NCI-H526 (cell line): Measurements from ENCODE around the gene GALNT17.
"Not testable (repeated sequence)": the region's sequence is repeated elsewhere in the genome, so short reads cannot be mapped to it uniquely, and the experiment has no call there.

ENCODE experiments used
- DNase-seq, 2 experiments: peaks; one replicate each; lab custom pipeline; 2025; lab: John Stamatoyannopoulos, UW

The GALNT17 gene

GRCh38 chr7:71165708-71166107 is 33.8 kb downstream of the GALNT17 start:
- DNase-seq = peak in 1 of 2 experiments; percentile 1

GRCh38 chr7:71171476-71171875 is 39.5 kb downstream of the GALNT17 start:
- DNase-seq = no peak

- no peak for DNase-seq
Measured at GRCh38 chr7:71173955-71174354, 42.0 kb downstream of the GALNT17 start.

- DNase-seq = no peak
Measured at GRCh38 chr7:71182438-71182935, 50.5 kb downstream of the GALNT17 start.

GRCh38 chr7:71184136-71184535 is 52.2 kb downstream of the GALNT17 start:
- no peak for DNase-seq

- DNase-seq = no peak
Measured at GRCh38 chr7:71184609-71185008, 52.7 kb downstream of the GALNT17 start.

GRCh38 chr7:71186535-71187057 is 54.7 kb downstream of the GALNT17 start:
- DNase-seq = no peak

GRCh38 chr7:71191771-71192170 is 59.8 kb downstream of the GALNT17 start:
- no peak for DNase-seq

GRCh38 chr7:71193099-71193810 is 61.3 kb downstream of the GALNT17 start:
- DNase-seq = no peak

GRCh38 chr7:71198391-71198790 is 66.4 kb downstream of the GALNT17 start:
- no peak for DNase-seq

- no peak for DNase-seq
Measured at GRCh38 chr7:71198887-71199286, 66.9 kb downstream of the GALNT17 start.

GRCh38 chr7:71206184-71206583 is 74.2 kb downstream of the GALNT17 start:
- DNase-seq = no peak

GRCh38 chr7:71208881-71209280 is 76.9 kb downstream of the GALNT17 start:
- no peak for DNase-seq

- not testable (repeated sequence) for DNase-seq
Measured at GRCh38 chr7:71209484-71209883, 77.5 kb downstream of the GALNT17 start.

- DNase-seq = no peak
Measured at GRCh38 chr7:71210220-71210619, 78.3 kb downstream of the GALNT17 start.

GRCh38 chr7:71212433-71212832 is 80.5 kb downstream of the GALNT17 start:
- not testable (repeated sequence) for DNase-seq

GRCh38 chr7:71216211-71216610 is 84.3 kb downstream of the GALNT17 start:
- DNase-seq = no peak

- DNase-seq = no peak
Measured at GRCh38 chr7:71220210-71220695, 88.3 kb downstream of the GALNT17 start.

GRCh38 chr7:71221049-71221448 is 89.1 kb downstream of the GALNT17 start:
- no peak for DNase-seq

- DNase-seq = no peak
Measured at GRCh38 chr7:71221549-71221948, 89.6 kb downstream of the GALNT17 start.

- DNase-seq = no peak
Measured at GRCh38 chr7:71227126-71227525, 95.2 kb downstream of the GALNT17 start.

- no peak for DNase-seq
Measured at GRCh38 chr7:71229148-71229547, 97.2 kb downstream of the GALNT17 start.

- no peak for DNase-seq
Measured at GRCh38 chr7:71229699-71230098, 97.8 kb downstream of the GALNT17 start.

GRCh38 chr7:71235253-71235652 is 103.3 kb downstream of the GALNT17 start:
- no peak for DNase-seq
